Measurements from ENCODE around the gene TXN. TPM values are rescaled to one million over a fixed set of nuclear protein-coding genes. Genes with fewer than 3 reads are reported as not detected.
"Not testable (repeated sequence)": the region's sequence is repeated elsewhere in the genome, so short reads cannot be mapped to it uniquely, and the experiment has no call there.

Gene TXN
- total RNA-seq, 4 donors from 2014 or later: 136 to 226 (median 178) TPM

DNA sequence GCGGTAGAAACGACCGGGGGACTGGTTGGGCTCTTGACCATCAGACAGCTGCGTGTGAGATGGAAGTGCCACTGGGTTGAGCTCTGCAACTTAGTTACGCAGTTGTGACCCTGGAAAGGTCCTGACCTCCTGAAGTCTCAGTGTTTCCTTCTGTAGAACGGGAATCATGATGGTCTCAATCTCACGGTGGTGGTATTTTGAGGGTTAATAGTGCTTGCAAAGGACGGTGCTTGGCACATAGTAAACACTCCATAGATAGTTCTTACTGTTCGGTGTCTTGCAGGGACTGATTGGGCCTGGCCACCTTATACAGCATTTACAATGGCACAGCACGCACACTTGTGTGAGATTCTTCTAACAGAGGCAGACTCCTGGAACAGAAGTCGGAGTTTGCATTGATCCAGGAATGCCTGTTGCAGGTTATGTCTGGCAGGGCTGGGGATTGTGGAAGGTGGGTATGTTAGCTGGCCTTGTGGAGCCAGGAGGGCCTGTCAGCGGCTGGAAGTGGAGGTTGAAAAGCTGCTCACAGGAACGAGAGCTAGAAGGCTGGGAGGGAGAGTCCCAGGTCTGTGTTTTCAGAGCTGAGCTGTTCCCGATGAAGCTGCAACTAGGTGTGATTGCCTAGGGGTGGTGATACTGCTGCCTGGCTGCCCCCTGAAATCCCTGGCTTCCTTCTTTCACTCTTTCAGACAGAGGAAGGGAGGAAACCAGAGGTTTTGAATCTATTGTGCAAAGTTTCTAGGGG, 962 bp upstream of the TXN start:
- TF ChIP-seq, protein P1, sequence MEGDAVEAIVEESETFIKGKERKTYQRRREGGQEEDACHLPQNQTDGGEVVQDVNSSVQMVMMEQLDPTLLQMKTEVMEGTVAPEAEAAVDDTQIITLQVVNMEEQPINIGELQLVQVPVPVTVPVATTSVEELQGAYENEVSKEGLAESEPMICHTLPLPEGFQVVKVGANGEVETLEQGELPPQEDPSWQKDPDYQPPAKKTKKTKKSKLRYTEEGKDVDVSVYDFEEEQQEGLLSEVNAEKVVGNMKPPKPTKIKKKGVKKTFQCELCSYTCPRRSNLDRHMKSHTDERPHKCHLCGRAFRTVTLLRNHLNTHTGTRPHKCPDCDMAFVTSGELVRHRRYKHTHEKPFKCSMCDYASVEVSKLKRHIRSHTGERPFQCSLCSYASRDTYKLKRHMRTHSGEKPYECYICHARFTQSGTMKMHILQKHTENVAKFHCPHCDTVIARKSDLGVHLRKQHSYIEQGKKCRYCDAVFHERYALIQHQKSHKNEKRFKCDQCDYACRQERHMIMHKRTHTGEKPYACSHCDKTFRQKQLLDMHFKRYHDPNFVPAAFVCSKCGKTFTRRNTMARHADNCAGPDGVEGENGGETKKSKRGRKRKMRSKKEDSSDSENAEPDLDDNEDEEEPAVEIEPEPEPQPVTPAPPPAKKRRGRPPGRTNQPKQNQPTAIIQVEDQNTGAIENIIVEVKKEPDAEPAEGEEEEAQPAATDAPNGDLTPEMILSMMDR (IDR thresholded peaks at IDR 0.05): no peak
- TF ChIP-seq POLR2A (IDR thresholded peaks at IDR 0.05): no peak
- Histone ChIP-seq H3K4me1 (peaks cover 0 to 25% (median 8%) of the 10 kb centered on the region in 4 donors), H3K4me3 (peak overlapping the region; percentile 68 to 98 (median 80)), H3K27me3 (no peaks in the 10 kb centered on the region), H3K36me3 (no peaks in the 10 kb centered on the region), H3K9me3 (no peaks in the 10 kb centered on the region), H3K27ac (peak overlapping the region; percentile 86 to 98 (median 92))
- peak in 2 of 3 donors; percentile 51 to 57 for DNase-seq

DNA sequence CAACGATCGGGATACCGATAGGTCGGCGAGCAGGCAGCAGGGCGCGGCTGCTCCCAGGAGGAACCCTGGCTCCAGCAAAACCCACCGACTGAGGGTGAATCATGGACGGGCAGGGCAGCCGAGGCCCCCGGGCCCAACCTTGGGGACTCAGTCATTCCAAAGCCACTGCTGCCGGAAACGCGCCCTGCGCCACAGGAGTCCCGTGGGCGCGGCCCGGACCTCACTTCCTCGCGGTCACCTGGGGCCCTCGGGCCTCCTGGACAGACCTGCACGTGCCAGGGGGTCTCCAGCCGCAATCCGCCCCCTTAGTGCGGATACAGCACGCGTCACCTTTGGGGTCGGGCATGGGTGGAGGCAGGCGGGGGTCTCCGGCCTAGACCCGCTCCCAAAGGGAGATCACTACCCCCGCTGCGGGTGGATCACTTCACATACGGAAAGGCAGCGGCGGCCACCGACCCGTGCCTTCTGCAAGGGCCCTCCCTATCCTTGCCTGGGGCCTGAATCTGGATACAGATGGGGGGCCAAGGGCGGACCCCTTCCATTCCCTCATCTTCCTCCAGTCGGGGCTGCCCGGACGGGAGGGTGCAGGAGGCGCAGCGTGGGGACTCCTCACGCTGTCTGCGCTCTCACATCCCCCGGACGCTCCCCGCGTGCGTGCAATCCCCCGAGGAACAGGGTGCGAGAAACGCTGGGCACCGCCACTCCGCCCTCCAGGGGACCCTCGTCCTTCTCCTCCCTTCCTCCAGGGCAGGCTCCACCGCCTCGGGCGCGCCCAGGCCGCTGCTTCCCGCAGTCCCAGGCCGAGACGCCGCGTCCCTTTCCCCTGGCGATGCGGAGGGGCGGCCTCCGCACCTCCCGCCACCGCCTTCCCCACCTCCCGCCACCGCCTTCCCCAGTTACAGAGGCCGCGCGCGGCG, 586 bp downstream of the TXN start:
- H3K27ac ChIP-seq: peak overlapping the region; percentile 86 to 98 (median 92)
- peaks cover 0 to 30% (median 8%) of the 10 kb centered on the region in 4 donors for H3K4me1 ChIP-seq
- peaks cover 0 to 2% (median 0%) of the 10 kb centered on the region in 3 donors for H3K36me3 ChIP-seq
- no peaks in the 10 kb centered on the region for H3K27me3 ChIP-seq
- peak; percentile 40 to 54 for TF ChIP-seq POLR2A (IDR thresholded peaks at IDR 0.05)
- TF ChIP-seq, protein P1 (IDR thresholded peaks at IDR 0.05): no peak
- no peaks in the 10 kb centered on the region for H3K9me3 ChIP-seq
- DNase-seq: peak; percentile 63 to 86 (median 84)
- H3K4me3 ChIP-seq: peak overlapping the region; percentile 68 to 98 (median 80)

DNA sequence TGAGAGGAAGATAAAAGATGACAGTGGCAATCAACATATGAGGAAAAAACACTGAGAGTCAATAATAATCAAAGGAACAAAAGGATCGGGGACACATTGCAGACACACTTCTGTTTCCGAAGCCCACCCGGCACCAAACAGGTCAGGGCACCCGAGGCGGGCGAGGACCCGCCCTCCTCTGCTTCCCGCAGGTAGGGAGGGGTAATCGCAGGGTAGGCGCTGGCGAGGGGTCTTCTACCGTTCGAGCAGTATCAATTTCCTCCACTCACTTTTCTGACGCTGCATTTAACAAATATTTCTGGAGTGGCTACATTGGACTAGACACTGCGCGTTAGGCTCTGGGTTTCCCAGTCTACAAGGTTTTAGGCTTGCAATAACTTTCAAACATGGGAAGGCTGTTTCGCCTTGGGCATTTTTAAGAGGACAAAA, 1.3 kb downstream of the TXN start:
- DNase-seq: peak in 1 of 3 donors; percentile 53

GRCh38 chr9:110254500-110254899, 1.8 kb downstream of the TXN start:
- TF ChIP-seq POLR2A (IDR thresholded peaks at IDR 0.05): no peak
- TF ChIP-seq, protein P1 (IDR thresholded peaks at IDR 0.05): no peak
- Histone ChIP-seq H3K27me3 (no peaks in the 10 kb centered on the region), H3K9me3 (no peaks in the 10 kb centered on the region), H3K4me1 (peaks cover 0 to 30% (median 8%) of the 10 kb centered on the region in 4 donors), H3K36me3 (peaks cover 0 to 12% (median 0%) of the 10 kb centered on the region in 3 donors), H3K27ac (peak overlapping the region; percentile 86 to 98 (median 92)), H3K4me3 (peak overlapping the region in 2 of 4 donors; percentile 79 to 98)
- DNase-seq: no peak

More for the DNA sequence above, 1.3 kb downstream of the TXN start:
- TF ChIP-seq POLR2A (IDR thresholded peaks at IDR 0.05): no peak
- TF ChIP-seq, protein P1 (IDR thresholded peaks at IDR 0.05): no peak
- Histone ChIP-seq H3K27me3 (no peaks in the 10 kb centered on the region), H3K27ac (peak overlapping the region; percentile 86 to 98 (median 92)), H3K9me3 (no peaks in the 10 kb centered on the region), H3K4me3 (peak overlapping the region; percentile 68 to 98 (median 80)), H3K36me3 (peaks cover 0 to 8% (median 0%) of the 10 kb centered on the region in 3 donors), H3K4me1 (peaks cover 0 to 30% (median 8%) of the 10 kb centered on the region in 4 donors)

GRCh38 chr9:110252509-110253139, 3.7 kb downstream of the TXN start:
- Histone ChIP-seq H3K4me1 (peaks cover 0 to 18% (median 6%) of the 10 kb centered on the region in 4 donors), H3K27me3 (no peaks in the 10 kb centered on the region), H3K36me3 (peaks cover 0 to 24% (median 0%) of the 10 kb centered on the region in 3 donors), H3K9me3 (no peaks in the 10 kb centered on the region), H3K27ac (peak overlapping the region in 2 of 4 donors; percentile 36 to 72), H3K4me3 (peak overlapping the region in 1 of 4 donors; percentile 25)
- TF ChIP-seq, protein P1 (IDR thresholded peaks at IDR 0.05): no peak
- TF ChIP-seq POLR2A (IDR thresholded peaks at IDR 0.05): no peak
- DNase-seq: peak in 1 of 3 donors; percentile 63

- not testable (repeated sequence) for DNase-seq, H3K9me3 ChIP-seq, H3K27me3 ChIP-seq, H3K27ac ChIP-seq, H3K4me3 ChIP-seq
- Histone ChIP-seq H3K36me3 (peaks cover 0 to 32% (median 0%) of the 10 kb centered on the region in 3 donors), H3K4me1 (peaks cover 0 to 12% (median 0%) of the 10 kb centered on the region in 4 donors)
Measured at GRCh38 chr9:110251770-110252169, 4.5 kb downstream of the TXN start.
